Measurements from ENCODE around the gene TAB2.

Gene TAB2

GRCh38 chr6:149372062-149372461 lies 54.5 kb downstream of the TAB2 start:
- no peak for DNase-seq (ENCODE audit: low read depth)

GRCh38 chr6:149373511-149373910 lies 56.0 kb downstream of the TAB2 start:
- no peak for DNase-seq (ENCODE audit: low read depth)

GRCh38 chr6:149379977-149380376 lies 62.5 kb downstream of the TAB2 start:
- no peak for DNase-seq (ENCODE audit: low read depth)

GRCh38 chr6:149380523-149380922 lies 63.0 kb downstream of the TAB2 start:
- no peak for DNase-seq (ENCODE audit: low read depth)

GRCh38 chr6:149383371-149383770 lies 65.9 kb downstream of the TAB2 start:
- DNase-seq (ENCODE audit: low read depth), result no peak

- no peak for DNase-seq (ENCODE audit: low read depth)
Observed at GRCh38 chr6:149384464-149384863, 67.0 kb downstream of the TAB2 start.

GRCh38 chr6:149385998-149386646 lies 68.6 kb downstream of the TAB2 start:
- DNase-seq (ENCODE audit: low read depth), result no peak

- no peak for DNase-seq (ENCODE audit: low read depth)
Observed at GRCh38 chr6:149387779-149388512, 70.4 kb downstream of the TAB2 start.

GRCh38 chr6:149389509-149390297 lies 72.2 kb downstream of the TAB2 start:
- no peak for DNase-seq (ENCODE audit: low read depth)

GRCh38 chr6:149392093-149392492 lies 74.6 kb downstream of the TAB2 start:
- DNase-seq (ENCODE audit: low read depth), result no peak

GRCh38 chr6:149392535-149392934 lies 75.0 kb downstream of the TAB2 start:
- DNase-seq (ENCODE audit: low read depth), result no peak

GRCh38 chr6:149393002-149393679 lies 75.6 kb downstream of the TAB2 start:
- no peak for DNase-seq (ENCODE audit: low read depth)

GRCh38 chr6:149395185-149395584 lies 77.7 kb downstream of the TAB2 start:
- no peak for DNase-seq (ENCODE audit: low read depth)

- DNase-seq (ENCODE audit: low read depth), result no peak
Observed at GRCh38 chr6:149397384-149397783, 79.9 kb downstream of the TAB2 start.

- no peak for DNase-seq (ENCODE audit: low read depth)
Observed at GRCh38 chr6:149400050-149400449, 82.5 kb downstream of the TAB2 start, which contains the start of gene SUMO4. Gene SUMO4, plus strand, starts transcription at chr6:149400262. Its CDS starts 130 bp downstream, at chr6:149400392.

- no peak for DNase-seq (ENCODE audit: low read depth)
Observed at GRCh38 chr6:149403534-149403933, 86.0 kb downstream of the TAB2 start.

- DNase-seq (ENCODE audit: low read depth), result no peak
Observed at GRCh38 chr6:149405823-149406765, 88.6 kb downstream of the TAB2 start.

- DNase-seq (ENCODE audit: low read depth), result no peak
Observed at GRCh38 chr6:149409617-149410016, 92.1 kb downstream of the TAB2 start.

- no peak for DNase-seq (ENCODE audit: low read depth)
Observed at GRCh38 chr6:149410557-149410956, 93.0 kb downstream of the TAB2 start.

- DNase-seq (ENCODE audit: low read depth), result no peak
Observed at GRCh38 chr6:149414009-149414408, 96.5 kb downstream of the TAB2 start.

- no peak for DNase-seq (ENCODE audit: low read depth)
Observed at GRCh38 chr6:149414821-149415220, 97.3 kb downstream of the TAB2 start.
